GM21526 (cell line): ENCODE data around the gene PQBP1.

ENCODE experiments used
- ATAC-seq: cut with Tn5 transposase; IDR thresholded peaks from one replicate; pipeline ENCODE4 v1.9.1; 2021; ENCODE audit warnings: moderate library complexity; ENCODE audit not compliant: unreplicated experiment, low FRiP score

The PQBP1 gene

DNA sequence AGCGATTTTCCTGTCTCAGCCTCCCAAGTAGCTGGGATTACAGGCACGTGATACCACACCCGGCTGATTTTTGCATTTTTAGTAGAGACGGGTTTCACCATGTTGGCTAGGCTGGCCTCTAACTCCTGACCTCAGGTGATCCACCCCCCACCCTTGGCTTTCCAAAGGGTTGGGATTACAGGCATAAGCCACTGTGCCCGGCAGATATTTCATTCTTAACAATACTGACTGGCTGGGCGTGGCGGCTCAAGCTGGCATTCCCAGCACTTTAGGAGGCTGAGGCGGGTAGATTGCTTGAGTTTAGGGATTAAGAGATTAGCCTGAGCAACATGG, 1.3 kb downstream of the PQBP1 start:
- ATAC-seq = no peak

DNA sequence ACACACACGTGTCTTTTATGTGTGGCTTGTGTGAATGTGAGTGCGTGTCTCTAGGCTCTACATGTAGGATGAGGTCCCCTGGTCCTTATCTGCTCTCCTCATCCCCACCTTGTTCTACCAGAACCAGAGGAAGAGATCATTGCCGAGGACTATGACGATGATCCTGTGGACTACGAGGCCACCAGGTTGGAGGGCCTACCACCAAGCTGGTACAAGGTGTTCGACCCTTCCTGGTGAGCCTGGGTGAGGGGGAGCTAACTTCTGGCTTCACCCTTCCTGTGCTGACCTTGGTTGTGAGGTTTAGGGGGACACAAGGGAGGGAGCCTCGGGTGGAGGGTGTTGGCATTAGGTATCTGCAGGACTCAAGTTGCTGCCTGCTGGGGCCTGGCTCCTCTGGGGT, 3.3 kb downstream of the PQBP1 start:
- ATAC-seq = no peak

DNA sequence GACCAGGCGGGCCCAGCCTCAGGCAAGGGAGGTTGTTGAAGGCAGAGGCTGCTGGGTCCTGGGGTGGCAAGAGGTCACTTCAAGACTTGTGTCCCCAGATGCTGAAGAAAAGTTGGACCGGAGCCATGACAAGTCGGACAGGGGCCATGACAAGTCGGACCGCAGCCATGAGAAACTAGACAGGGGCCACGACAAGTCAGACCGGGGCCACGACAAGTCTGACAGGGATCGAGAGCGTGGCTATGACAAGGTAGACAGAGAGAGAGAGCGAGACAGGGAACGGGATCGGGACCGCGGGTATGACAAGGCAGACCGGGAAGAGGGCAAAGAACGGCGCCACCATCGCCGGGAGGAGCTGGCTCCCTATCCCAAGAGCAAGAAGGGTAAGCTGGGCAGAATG, 4.4 kb downstream of the PQBP1 start:
- no peak for ATAC-seq

DNA sequence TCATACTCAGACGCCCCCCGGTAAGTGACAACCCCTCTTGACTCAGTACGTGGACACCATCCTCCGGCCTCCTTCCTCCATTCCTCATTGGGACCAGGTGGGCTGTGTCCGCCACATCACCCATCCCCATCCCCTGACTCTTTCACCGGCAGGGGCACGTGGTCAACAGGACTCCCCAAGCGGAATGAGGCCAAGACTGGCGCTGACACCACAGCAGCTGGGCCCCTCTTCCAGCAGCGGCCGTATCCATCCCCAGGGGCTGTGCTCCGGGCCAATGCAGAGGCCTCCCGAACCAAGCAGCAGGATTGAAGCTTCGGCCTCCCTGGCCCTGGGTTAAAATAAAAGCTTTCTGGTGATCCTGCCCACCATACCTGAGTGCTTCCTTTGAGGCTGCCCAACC, 5.0 kb downstream of the PQBP1 start:
- ATAC-seq = no peak

DNA sequence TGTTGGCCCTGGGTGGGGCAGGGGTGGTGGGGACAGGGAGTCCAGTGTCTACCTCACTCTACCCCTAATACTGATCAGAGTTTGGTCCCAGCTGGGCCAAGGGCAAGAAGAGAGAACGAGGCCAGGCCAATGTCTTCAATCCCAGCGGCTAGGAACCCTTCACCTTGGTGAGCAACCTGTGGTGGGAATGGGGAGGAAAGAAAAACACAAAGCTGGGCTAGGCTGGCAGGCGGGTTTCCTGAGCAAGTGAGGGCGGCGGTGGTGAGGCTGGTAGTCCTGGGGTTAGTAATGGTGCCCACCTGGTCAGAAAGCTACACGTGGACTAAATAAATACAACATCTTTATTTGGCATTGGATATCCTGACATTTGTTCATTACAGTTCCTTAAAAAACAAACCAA, 5.6 kb downstream of the PQBP1 start:
- no peak for ATAC-seq

DNA sequence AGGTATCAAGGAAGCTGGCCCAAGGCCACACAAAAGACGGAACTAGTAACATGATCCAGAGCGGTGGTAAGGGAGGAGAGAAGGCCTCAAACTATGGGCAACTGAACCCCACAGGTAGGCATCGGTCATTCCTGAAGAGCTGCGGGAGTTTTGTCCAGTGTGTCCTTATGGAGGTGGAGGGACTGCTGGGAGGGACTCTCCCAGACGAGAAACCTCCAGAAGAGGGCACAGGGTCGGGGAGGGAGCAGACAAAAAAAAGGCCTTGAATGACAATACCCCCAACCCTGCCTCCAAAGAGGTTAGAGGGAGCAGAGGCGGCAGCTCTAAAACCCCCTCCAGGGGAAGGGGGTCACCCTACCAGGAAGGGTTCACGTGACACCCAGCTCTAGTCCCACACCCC, 6.5 kb downstream of the PQBP1 start:
- ATAC-seq = no peak

DNA sequence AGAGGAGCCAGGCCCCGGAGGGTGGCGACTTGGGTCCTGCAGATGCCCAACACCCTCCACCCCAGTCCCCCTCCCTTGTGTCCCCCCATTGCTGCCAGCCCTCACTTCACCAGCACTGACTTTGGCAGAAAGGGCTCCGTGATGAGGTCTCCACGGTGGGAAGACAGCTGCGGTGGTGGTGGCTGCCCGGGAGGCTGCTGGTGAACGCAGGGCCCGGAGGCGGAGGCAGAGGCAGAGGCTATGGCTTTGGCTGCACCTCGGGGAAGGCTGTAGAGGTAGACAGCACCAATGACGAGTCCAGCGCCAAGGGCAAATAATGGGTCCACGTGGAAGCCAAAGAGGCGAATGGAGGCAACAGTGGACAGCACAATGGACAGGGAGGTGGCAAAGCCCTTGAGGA, 6.9 kb downstream of the PQBP1 start:
- no peak for ATAC-seq

DNA sequence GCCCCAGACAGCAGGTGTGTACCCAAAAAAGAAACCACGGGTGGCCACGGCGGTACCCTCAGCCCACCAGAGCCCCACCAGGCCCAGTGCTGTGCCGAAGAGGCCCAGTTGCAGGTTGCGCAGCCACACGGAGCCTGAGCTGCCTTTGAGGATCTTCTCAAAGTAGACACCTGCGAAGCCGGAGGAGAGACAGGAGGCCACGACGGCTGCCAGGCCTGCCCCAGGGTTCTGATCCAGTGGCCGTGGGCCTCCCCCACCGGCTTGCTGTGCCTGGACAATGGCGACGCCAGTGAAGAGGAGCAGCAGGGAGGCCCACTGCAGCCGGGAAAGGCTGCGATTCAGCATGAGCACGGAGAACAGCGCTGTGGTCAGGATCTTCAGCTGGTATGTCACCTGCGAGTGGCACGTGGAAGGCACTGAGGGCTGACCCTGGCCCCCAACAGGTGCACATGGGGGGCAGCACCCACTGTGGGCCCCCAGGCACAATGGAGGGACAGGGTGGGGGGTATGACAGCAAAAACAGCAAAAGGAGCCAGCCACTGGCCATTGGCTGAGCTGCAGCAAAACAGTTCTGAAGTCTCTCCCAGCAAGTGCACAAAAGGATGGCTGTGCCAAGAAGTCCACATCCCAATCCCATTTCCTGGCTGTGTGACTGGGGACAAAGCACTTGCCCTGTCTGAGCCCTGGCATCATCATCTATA, 7.5 kb downstream of the PQBP1 start:
- no peak for ATAC-seq

DNA sequence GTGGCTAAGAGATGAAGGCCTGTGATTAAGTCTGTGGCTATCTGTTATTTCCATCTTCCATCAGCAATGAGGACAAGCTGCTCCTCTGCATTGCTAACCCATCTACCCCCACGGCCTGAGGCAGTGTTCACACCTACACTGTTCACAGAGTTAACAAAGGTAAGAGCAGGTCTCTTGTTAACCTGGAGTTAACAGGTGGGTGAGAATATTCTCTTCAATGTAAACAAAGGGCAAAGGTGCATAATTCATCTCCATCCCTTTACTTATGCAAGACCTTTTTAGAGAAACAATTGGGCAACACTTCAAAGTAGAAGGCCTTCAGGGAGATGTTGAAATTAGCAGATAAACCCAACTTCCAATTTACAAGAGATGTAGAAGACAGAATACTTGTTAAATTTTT, 10.9 kb downstream of the PQBP1 start:
- no peak for ATAC-seq

DNA sequence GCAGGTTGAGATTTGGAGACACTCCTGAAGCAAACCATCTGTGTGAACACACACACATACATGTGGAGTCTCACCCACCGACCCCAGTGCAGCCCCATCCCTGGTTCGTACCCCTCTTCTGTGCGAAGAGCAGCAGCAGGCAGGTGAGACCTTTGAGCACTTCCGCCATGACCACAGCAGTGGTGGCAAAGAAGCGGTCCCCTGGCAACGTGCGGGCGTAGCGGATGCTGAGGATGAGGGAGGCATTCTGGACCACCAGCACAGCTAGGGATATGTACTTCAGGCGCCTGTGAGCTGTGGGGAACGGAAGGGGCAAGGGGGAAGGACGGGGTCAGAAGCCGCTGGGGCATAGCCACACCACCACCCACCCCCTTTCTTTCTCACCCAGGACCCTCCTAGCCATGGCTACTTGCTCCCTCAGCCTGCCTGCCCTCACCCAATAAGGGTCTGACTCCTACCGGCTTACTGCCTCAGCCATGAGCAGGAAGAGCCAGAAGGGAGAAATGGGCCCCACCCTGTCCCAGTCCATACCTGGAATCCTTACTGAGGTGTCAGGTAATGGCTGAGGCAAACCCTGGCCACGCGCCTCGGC, 12.1 kb downstream of the PQBP1 start:
- no peak for ATAC-seq

DNA sequence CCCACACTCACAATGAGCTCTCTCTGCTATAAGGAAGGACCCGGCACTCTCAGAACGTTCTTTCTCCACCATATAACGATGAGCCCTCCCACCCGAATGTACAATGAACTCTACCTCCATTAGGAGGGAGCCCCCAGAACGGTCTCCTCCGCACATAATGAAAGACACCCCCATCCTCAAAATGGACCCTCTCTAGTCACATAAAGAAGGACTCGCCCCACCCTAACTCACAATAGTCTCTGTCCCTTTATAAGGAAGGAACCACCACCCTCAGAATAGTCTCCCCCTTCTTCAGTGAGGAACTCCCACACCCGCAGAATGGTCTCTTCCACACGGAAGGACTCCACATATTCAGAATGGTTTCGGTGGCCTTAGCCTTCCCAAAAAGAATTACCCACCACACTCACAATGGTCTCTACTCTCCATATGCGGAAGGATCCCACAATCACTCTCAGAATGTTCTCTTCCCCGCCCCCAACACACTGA, 13.2 kb downstream of the PQBP1 start:
- no peak for ATAC-seq

DNA sequence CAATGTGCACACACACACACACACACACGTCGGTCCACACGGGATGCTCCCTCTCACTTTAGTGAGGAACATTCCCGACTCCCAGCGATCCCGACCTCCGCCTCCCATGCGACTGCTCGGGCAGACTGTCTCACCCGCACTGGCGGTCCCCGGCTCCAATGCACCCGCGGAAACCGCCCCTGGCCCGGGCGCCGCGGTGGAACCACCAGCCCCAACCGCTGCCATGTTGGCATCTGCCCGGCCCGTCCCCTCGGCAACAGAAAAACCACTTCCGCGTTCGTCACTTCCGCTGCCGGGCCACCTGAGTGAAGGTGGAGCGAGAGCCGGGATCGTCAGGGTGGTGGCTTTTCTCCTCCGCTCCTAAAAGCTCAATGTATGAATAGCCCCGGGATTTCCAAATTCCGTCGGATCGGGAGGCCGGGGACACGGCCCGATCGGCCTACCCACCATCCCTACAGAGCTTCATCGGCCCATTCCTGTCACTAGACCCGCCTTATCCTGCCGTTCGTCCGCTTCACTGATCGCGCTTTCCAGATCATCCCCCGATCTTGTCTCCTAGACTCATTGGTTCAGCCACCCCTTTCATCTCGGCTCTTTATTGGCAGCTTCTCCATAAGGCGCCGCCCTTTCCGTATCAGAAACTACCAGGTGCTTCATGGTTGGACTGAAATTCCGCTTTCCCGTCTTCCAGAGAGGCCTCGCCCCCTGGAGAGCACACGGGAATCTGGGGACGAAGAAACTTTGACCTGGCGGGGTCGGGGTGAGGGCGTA, 13.9 kb downstream of the PQBP1 start, which contains the start of gene SLC35A2:
Gene SLC35A2, minus strand, starts transcription at position 235 of the 771 bp plus-strand sequence. Its CDS starts 10 bp downstream, at position 225.
- peak; percentile 40 for ATAC-seq

DNA sequence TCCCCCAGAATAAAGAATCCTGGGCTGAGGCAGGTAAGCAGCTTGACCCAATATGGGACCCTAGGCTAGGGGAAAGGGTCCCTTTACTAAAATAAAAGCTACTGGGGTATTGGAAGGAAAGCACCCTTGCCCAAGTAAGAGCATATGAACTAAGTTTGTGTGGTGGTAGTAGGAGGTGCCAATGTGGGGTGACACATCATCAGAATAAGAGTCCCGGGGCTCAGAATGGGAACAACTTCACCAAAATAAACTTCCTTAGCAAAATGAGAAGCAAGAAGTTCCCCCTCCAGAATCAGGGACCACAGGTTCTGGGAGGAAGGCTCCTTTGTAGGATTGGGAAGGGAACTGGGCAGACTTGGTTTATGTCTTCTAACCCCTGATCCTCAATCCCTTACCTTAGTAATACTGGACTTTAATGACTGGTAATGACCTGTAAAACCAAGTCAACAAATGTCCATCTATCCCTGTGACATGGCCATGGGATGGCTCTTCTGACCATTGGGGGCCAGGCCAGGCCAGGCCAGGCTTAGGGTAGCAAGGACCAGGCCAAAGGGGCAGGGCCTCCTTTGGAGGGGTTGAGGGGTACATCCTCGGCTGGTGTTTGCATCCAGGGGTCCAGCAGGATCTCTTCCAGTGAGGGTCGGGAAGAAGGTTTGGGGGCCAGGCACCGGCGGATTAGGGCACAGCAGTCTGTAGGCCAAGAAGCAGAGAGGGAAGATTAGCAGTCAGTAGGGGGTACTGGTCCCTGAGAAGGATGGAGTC, 16.1 kb downstream of the PQBP1 start:
- no peak for ATAC-seq

DNA sequence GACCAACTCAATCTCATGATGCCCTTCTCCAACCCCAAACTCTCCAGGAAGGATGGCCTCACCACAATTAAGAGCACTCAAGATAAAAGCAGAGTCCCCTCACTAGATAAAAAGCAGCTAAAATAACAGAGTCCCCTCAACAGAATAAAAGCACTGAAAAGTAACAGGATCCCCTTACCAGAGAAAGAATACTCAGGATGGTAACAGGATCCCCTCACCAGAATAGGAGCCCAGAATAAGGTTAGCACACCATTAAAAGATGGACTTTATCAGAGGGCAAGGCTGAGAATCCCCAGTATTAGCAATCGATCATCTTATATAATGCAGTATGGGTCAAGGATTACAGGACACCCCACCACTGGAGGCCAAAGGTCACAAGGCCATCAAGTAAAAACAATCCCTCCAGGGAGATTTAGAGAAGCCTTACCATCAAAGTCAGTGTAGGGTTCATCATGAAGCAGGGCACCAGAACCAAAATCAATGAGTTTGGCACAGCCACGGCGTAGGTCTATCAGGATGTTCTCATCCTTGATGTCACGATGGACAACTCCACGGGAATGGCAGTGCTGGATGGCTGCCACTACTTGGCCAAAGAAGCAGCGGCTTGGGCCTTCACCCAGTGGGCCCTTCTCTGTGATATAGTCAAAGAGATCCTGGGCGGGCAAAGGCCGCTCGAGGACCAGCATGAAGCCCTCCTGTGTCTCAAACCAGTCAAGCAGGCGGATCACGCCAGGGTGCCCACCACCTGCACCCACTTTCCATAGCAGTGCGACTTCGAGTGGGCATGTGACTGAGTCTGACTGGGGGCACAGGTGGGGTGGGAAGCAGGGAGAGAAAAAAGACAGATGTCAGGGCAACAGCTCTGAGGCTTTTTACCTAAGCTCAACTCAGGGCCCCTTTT, 17.1 kb downstream of the PQBP1 start:
- ATAC-seq = no peak

DNA sequence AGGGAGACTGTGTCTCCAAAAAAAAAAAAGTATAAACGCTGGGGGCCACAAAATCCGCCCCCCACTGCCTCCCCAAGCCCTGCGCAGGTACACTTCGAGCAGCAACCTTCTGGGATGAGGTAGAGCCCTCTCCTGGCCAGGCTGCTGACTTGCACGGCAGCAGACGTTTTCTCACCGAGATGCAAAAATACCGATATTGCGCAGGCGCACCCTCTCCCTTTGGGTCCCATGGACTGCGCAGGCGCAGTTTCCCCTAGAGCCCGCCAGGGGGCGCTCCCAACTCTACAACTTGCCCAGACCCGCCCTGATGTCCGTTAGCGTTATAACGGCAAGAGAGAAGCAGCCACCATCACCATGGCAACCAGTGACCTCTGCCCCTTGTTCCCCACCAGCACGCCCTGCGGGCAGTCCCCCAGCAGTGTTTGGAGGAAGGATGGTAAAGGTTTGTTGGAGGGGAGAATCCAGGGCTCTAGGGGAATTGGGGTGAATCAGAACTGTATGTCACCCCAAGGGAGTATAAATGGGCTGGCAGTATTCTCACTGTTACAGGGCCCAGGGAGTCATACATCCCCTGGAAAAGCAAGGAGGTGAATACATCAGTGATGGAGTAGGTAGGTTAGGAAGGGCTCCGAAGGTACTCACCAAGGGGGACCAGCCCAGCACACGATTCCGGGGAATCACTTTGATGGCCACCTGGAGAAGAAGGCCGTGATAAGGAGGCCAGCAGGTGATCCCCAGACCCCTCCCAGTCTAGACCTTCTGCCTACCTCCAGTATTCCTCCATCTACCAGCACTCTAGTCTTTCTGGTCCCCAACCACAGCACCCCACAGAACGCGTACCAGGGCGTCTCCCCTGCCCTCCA, 19.6 kb downstream of the PQBP1 start:
- peak; percentile 34 for ATAC-seq

DNA sequence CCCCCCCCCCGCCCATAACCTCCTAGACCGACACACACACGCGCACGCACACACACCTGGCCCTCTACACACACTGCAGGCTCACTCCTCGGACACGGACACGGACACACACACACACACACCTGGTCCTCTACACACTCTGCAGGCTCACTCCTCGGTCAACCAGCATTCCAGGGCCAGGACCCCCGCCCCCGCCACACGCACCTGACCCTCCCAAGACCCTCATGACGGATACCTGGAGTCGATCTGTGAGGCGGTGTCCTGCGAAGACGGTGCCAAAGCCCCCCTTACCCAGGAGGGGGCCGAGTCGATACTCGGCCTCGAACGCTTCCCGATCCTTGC, 20.5 kb downstream of the PQBP1 start:
- no peak for ATAC-seq

DNA sequence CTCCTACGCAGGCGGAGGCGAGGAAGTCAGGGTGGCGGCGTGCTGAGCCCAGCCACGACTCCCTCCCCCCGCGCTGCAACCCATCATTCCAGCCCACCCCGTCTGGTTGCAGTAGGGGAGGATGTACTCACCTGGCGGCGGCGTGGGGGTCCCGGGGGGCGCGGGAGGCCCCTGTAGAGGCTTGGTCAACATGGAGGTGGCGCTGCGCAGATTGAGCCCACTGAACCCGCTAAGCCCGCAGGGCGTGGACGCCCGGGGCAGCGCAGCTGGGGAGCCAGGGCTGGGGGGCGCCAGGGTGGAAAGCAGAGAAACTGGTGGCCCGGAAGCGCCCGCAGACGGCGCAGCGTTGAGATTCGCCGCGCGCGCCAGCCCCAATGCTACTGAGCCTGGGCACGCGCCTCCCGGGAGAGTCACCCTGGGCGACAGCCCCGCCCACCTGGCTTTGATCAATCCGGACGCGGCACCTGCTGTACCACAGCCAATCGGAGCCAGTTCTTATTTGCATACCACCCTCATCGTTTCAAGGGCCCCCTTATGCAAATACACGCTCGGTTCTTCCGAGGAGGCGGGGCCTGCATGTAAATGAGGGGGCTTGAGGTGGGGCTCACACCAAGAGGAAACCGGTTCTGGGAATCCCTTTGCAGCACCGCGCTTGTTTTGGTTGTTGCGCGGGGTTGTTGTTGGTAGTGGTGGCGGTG, 21.1 kb downstream of the PQBP1 start, which contains the start of gene PIM2:
Gene PIM2, minus strand, starts transcription at position 382 of the 698 bp plus-strand sequence. Its CDS starts 190 bp downstream, at position 192.
- peak; percentile 66 for ATAC-seq

DNA sequence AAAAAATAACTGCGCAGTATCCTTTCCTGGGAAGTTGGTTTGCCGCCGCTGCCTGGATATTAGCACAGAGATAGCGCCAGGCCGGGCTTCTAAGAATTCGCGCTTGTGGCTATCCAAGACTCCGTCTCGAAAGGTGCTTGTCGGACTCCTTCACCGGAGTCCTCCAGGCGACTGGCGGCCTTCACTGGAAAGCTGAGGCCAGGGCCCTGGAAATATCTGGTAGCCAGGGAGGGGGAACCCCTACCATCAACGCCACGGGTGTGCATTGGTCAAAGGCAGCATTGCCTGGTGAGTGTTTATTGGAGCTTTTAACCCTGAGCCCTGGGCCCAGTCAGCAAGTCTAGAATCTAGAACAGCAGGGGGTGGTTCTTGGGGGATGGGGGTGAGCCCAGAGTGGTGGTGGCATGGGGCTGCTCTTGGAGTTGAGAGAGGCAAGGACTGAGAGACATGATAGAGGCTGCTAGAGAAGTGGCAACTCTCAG, 21.7 kb downstream of the PQBP1 start:
- ATAC-seq = no peak
